Naive B cell (primary cell): ENCODE data around the gene CBX8. TPM values are rescaled to one million over a fixed set of nuclear protein-coding genes. Genes with fewer than 3 reads are reported as not detected.

Experiments
- ATAC-seq, 2 donors: fragments of 150-1000 bp; cut with Tn5 transposase; 2 replicates each; pipeline ENCODE4 v1.10.0; 2021; ENCODE audit warnings: low read depth in 2 of 2, mild to moderate bottlenecking in 2 of 2, moderate library complexity in 2 of 2
- DNase-seq: peaks from one replicate; pipeline ENCODE4 v3.0.0; 2022
- H3K27ac Mint-ChIP-seq, 6 donors: one replicate each; pipeline ENCODE4 v1.8.0; 2020 to 2022; ENCODE audit warnings: mild to moderate bottlenecking in 6 of 6, mixed read lengths in 6 of 6, moderate library complexity in 5 of 6, inconsistent platforms in 2 of 6
- H3K27me3 Mint-ChIP-seq, 3 donors: one replicate each; pipeline ENCODE4 v1.8.0; 2021 to 2022; ENCODE audit warnings: mixed read lengths in 3 of 3, mild to moderate bottlenecking in 1 of 3
- H3K36me3 Mint-ChIP-seq, 2 donors: one replicate each; pipeline ENCODE4 v1.8.0; 2020 to 2022; ENCODE audit warnings: mixed read lengths in 2 of 2, inconsistent platforms in 1 of 2, mild to moderate bottlenecking in 1 of 2
- H3K4me1 Mint-ChIP-seq, 3 donors: one replicate each; pipeline ENCODE4 v1.8.0; 2020 to 2022; ENCODE audit warnings: mixed read lengths in 3 of 3, inconsistent platforms in 1 of 3, mild to moderate bottlenecking in 1 of 3, moderate library complexity in 1 of 3
- H3K4me3 Mint-ChIP-seq, 8 donors: one replicate each; pipeline ENCODE4 v1.8.0; 2020 to 2022; ENCODE audit warnings: mild to moderate bottlenecking in 8 of 8, mixed read lengths in 8 of 8, moderate library complexity in 8 of 8, inconsistent platforms in 2 of 8
- H3K9me3 Mint-ChIP-seq, 7 donors: one replicate each; pipeline ENCODE4 v1.8.0; 2020 to 2022; ENCODE audit warnings: mixed read lengths in 7 of 7, mild to moderate bottlenecking in 5 of 7, inconsistent platforms in 2 of 7, moderate library complexity in 1 of 7
- polyA plus RNA-seq, 6 donors: library from polyadenylated mRNA; unstranded; fragments of 300-500 nt; fragmentation: Illumina TruSeq; gene quantifications; one replicate each; pipeline ENCODE4 v1.2.3, GENCODE V29; 2021; ENCODE audit warnings: low read depth in 6 of 6

The CBX8 gene
- polyA plus RNA-seq, 6 donors from 2014 or later, result 0.16 to 1.3 (median 0.58) TPM; not detected in 1

GRCh38 chr17:79803997-79804855, 7.3 kb upstream of the CBX8 start:
- peaks cover 58 to 73% (median 72%) of the 10 kb centered on the region in 3 donors for H3K27me3 Mint-ChIP-seq
- H3K4me1 Mint-ChIP-seq, result peaks cover 31 to 47% (median 37%) of the 10 kb centered on the region in 3 donors
- peak overlapping the region; percentile 45 to 99 (median 90) for H3K27ac Mint-ChIP-seq
- DNase-seq (peak; percentile 75), ATAC-seq (peak; percentile 88 to 91)
- peaks cover 6 to 29% of the 10 kb centered on the region in 2 donors for H3K36me3 Mint-ChIP-seq
- H3K4me3 Mint-ChIP-seq, result peak overlapping the region; percentile 69 to 90 (median 83)
- peaks cover 7 to 30% (median 13%) of the 10 kb centered on the region in 7 donors for H3K9me3 Mint-ChIP-seq

GRCh38 chr17:79803421-79803996, 6.6 kb upstream of the CBX8 start:
- no peak for DNase-seq

GRCh38 chr17:79802736-79803420, 6.0 kb upstream of the CBX8 start:
- no peak for ATAC-seq
- Mint-ChIP-seq H3K9me3 (peaks cover 7 to 30% (median 13%) of the 10 kb centered on the region in 7 donors), H3K27ac (no peak overlapping the region), H3K4me1 (peaks cover 29 to 46% (median 39%) of the 10 kb centered on the region in 3 donors), H3K27me3 (peaks cover 51 to 68% (median 63%) of the 10 kb centered on the region in 3 donors), H3K4me3 (peak overlapping the region in 3 of 8 donors; percentile 41 to 72 (median 65)), H3K36me3 (peaks cover 6 to 29% of the 10 kb centered on the region in 2 donors)
- no peak for DNase-seq

More at GRCh38 chr17:79803421-79803996, 6.6 kb upstream of the CBX8 start:
- Mint-ChIP-seq H3K36me3 (peaks cover 6 to 29% of the 10 kb centered on the region in 2 donors), H3K9me3 (peaks cover 7 to 30% (median 13%) of the 10 kb centered on the region in 7 donors), H3K27me3 (peaks cover 53 to 70% (median 68%) of the 10 kb centered on the region in 3 donors), H3K27ac (peak overlapping the region in 3 of 6 donors; percentile 73 to 92 (median 77)), H3K4me1 (peaks cover 27 to 44% (median 36%) of the 10 kb centered on the region in 3 donors), H3K4me3 (peak overlapping the region; percentile 49 to 90 (median 69))
- no peak for ATAC-seq

GRCh38 chr17:79802039-79802735, 5.3 kb upstream of the CBX8 start:
- Mint-ChIP-seq H3K36me3 (peaks cover 6 to 29% of the 10 kb centered on the region in 2 donors), H3K4me3 (peak overlapping the region in 7 of 8 donors; percentile 16 to 76 (median 32)), H3K27me3 (peaks cover 45 to 62% (median 58%) of the 10 kb centered on the region in 3 donors), H3K27ac (peak overlapping the region in 4 of 6 donors; percentile 44 to 91 (median 62)), H3K9me3 (peaks cover 7 to 30% (median 13%) of the 10 kb centered on the region in 7 donors), H3K4me1 (peaks cover 29 to 44% (median 39%) of the 10 kb centered on the region in 3 donors)
- DNase-seq (no peak), ATAC-seq (no peak)

- Mint-ChIP-seq H3K4me1 (peaks cover 32 to 45% (median 37%) of the 10 kb centered on the region in 3 donors), H3K27ac (peak overlapping the region in 4 of 6 donors; percentile 39 to 91 (median 76)), H3K27me3 (peaks cover 38 to 54% (median 53%) of the 10 kb centered on the region in 3 donors), H3K9me3 (peaks cover 7 to 30% (median 13%) of the 10 kb centered on the region in 7 donors), H3K4me3 (peak overlapping the region in 6 of 8 donors; percentile 16 to 76 (median 36)), H3K36me3 (peaks cover 6 to 29% of the 10 kb centered on the region in 2 donors)
- DNase-seq, result no peak
- no peak for ATAC-seq
These were observed 4.5 kb upstream of the CBX8 start for GRCh38 chr17:79801156-79802038.

- Mint-ChIP-seq H3K4me1 (peaks cover 40 to 48% (median 41%) of the 10 kb centered on the region in 3 donors), H3K4me3 (peak overlapping the region; percentile 21 to 87 (median 80)), H3K9me3 (peaks cover 7 to 25% (median 12%) of the 10 kb centered on the region in 7 donors), H3K27ac (peak overlapping the region in 4 of 6 donors; percentile 72 to 99 (median 94)), H3K36me3 (peaks cover 6 to 28% of the 10 kb centered on the region in 2 donors), H3K27me3 (peaks cover 38 to 46% (median 45%) of the 10 kb centered on the region in 3 donors)
- ATAC-seq, result no peak
- no peak for DNase-seq
These were observed 3.7 kb upstream of the CBX8 start for GRCh38 chr17:79800325-79801155.

- peak overlapping the region in 5 of 6 donors; percentile 54 to 98 (median 93) for H3K27ac Mint-ChIP-seq
- peak overlapping the region; percentile 30 to 86 (median 76) for H3K4me3 Mint-ChIP-seq
- no peak for ATAC-seq
- H3K27me3 Mint-ChIP-seq, result peaks cover 30 to 38% (median 37%) of the 10 kb centered on the region in 3 donors
- H3K9me3 Mint-ChIP-seq, result peaks cover 7 to 18% (median 10%) of the 10 kb centered on the region in 7 donors
- H3K4me1 Mint-ChIP-seq, result peaks cover 33 to 42% (median 35%) of the 10 kb centered on the region in 3 donors
- peaks cover 5 to 20% of the 10 kb centered on the region in 2 donors for H3K36me3 Mint-ChIP-seq
- DNase-seq, result no peak
These were observed 2.9 kb upstream of the CBX8 start for GRCh38 chr17:79799538-79800324.

GRCh38 chr17:79799174-79799537, 2.3 kb upstream of the CBX8 start:
- Mint-ChIP-seq H3K4me3 (peak overlapping the region in 7 of 8 donors; percentile 30 to 82 (median 75)), H3K27me3 (peaks cover 24 to 32% (median 31%) of the 10 kb centered on the region in 3 donors), H3K4me1 (peaks cover 28 to 36% (median 31%) of the 10 kb centered on the region in 3 donors), H3K27ac (peak overlapping the region in 5 of 6 donors; percentile 54 to 98 (median 91)), H3K36me3 (peaks cover 0 to 15% of the 10 kb centered on the region in 2 donors), H3K9me3 (peaks cover 4 to 13% (median 6%) of the 10 kb centered on the region in 7 donors)
- no peak for ATAC-seq
- DNase-seq, result no peak

GRCh38 chr17:79798299-79799173, 1.7 kb upstream of the CBX8 start:
- Mint-ChIP-seq H3K4me1 (peaks cover 28 to 33% (median 31%) of the 10 kb centered on the region in 3 donors), H3K9me3 (peaks cover 4 to 10% (median 6%) of the 10 kb centered on the region in 7 donors), H3K4me3 (peak overlapping the region; percentile 44 to 86 (median 75)), H3K27me3 (peaks cover 27 to 35% (median 30%) of the 10 kb centered on the region in 3 donors), H3K27ac (peak overlapping the region in 4 of 6 donors; percentile 90 to 95 (median 92)), H3K36me3 (peaks cover 0 to 14% of the 10 kb centered on the region in 2 donors)
- ATAC-seq, result no peak
- DNase-seq, result no peak
